H7 (cell line): Measurements from ENCODE around the gene PNO1. TPM values are rescaled to one million over a fixed set of nuclear protein-coding genes. Genes with fewer than 3 reads are reported as not detected.
A peak's percentile ranks its signal among the peaks of the same experiment; 100 is the strongest.
"Not testable (repeated sequence)": the region's sequence is repeated elsewhere in the genome, so short reads cannot be mapped to it uniquely, and the experiment has no call there.

ENCODE experiments used
- DNase-seq: peaks from one replicate; pipeline ENCODE4 v3.0.0; 2012
- H3K27me3 ChIP-seq: 2 replicates; pipeline ENCODE4 v1.6.0; 2011; ENCODE audit warnings: mild to moderate bottlenecking, low read length; ENCODE audit not compliant: control insufficient read depth, insufficient read depth
- H3K36me3 ChIP-seq: replicated peaks from 2 replicates; pipeline ENCODE4 v1.5.1; 2011; ENCODE audit warnings: low read length; ENCODE audit not compliant: control insufficient read depth, insufficient read depth
- H3K4me3 ChIP-seq: 2 replicates; pipeline ENCODE4 v1.5.1; 2011; ENCODE audit warnings: low read depth, mild to moderate bottlenecking, control low read depth, low read length, moderate library complexity; ENCODE audit not compliant: insufficient read depth
- total RNA-seq: library from RNA; depleted of rRNA; stranded (reverse); fragments of >200 nt; shearing (Covaris generic); gene quantifications from 2 replicates; pipeline ENCODE4 v1.2.3, GENCODE V29; 2014; rRNA removed

The PNO1 gene
- total RNA-seq = 24.5 and 27.6 TPM in 2 replicates

- peak; percentile 94 for DNase-seq
- Histone ChIP-seq H3K27me3 (no peaks in the 10 kb centered on the region), H3K36me3 (peaks cover 8% of the 10 kb centered on the region), H3K4me3 (peak within 1 kb of the TSS; percentile 89)
These were observed at the start of gene PNO1 for GRCh38 chr2:68157402-68158133. Gene PNO1, plus strand, starts transcription at chr2:68157888. Its CDS starts 47 bp downstream, at chr2:68157935.

- Histone ChIP-seq H3K4me3 (no peak overlapping the region), H3K27me3 (no peaks in the 10 kb centered on the region), H3K36me3 (no peaks in the 10 kb centered on the region)
- DNase-seq = no peak
These were observed 49.6 kb upstream of the PNO1 start for GRCh38 chr2:68108120-68108519.

- no peak for DNase-seq
- no peak overlapping the region for H3K4me3 ChIP-seq
- no peaks in the 10 kb centered on the region for H3K36me3 ChIP-seq
- no peaks in the 10 kb centered on the region for H3K27me3 ChIP-seq
These were observed 47.6 kb upstream of the PNO1 start for GRCh38 chr2:68110102-68110501.

- no peak for DNase-seq
- H3K4me3 ChIP-seq = no peak overlapping the region
- H3K27me3 ChIP-seq = no peaks in the 10 kb centered on the region; the same call in 1 of the 2 replicates
- H3K36me3 ChIP-seq = no peaks in the 10 kb centered on the region
These were observed 41.7 kb upstream of the PNO1 start for GRCh38 chr2:68115965-68116364.

GRCh38 chr2:68117922-68118321, 39.8 kb upstream of the PNO1 start:
- H3K36me3 ChIP-seq, DNase-seq, H3K27me3 ChIP-seq, H3K4me3 ChIP-seq: not testable (repeated sequence)

- no peak for DNase-seq
- Histone ChIP-seq H3K4me3 (no peak overlapping the region), H3K27me3 (no peaks in the 10 kb centered on the region; the same call in 1 of the 2 replicates), H3K36me3 (no peaks in the 10 kb centered on the region)
These were observed 38.9 kb upstream of the PNO1 start for GRCh38 chr2:68118816-68119215.

GRCh38 chr2:68119504-68119903, 38.2 kb upstream of the PNO1 start:
- no peaks in the 10 kb centered on the region; the same call in 1 of the 2 replicates for H3K27me3 ChIP-seq
- no peaks in the 10 kb centered on the region for H3K36me3 ChIP-seq
- no peak overlapping the region for H3K4me3 ChIP-seq
- no peak for DNase-seq

GRCh38 chr2:68121873-68122679, 35.6 kb upstream of the PNO1 start:
- no peaks in the 10 kb centered on the region for H3K36me3 ChIP-seq
- H3K4me3 ChIP-seq = no peak overlapping the region
- no peaks in the 10 kb centered on the region for H3K27me3 ChIP-seq
- DNase-seq = peak; percentile 66

GRCh38 chr2:68122680-68122964, 35.1 kb upstream of the PNO1 start:
- Histone ChIP-seq H3K27me3 (no peaks in the 10 kb centered on the region), H3K36me3 (no peaks in the 10 kb centered on the region), H3K4me3 (no peak overlapping the region)
- no peak for DNase-seq

GRCh38 chr2:68124321-68124720, 33.4 kb upstream of the PNO1 start:
- DNase-seq = no peak
- no peak overlapping the region for H3K4me3 ChIP-seq
- H3K27me3 ChIP-seq = no peaks in the 10 kb centered on the region
- H3K36me3 ChIP-seq = no peaks in the 10 kb centered on the region

- H3K36me3 ChIP-seq = no peaks in the 10 kb centered on the region
- no peaks in the 10 kb centered on the region for H3K27me3 ChIP-seq
- H3K4me3 ChIP-seq = no peak overlapping the region
- no peak for DNase-seq
These were observed 31.9 kb upstream of the PNO1 start for GRCh38 chr2:68125821-68126220.

GRCh38 chr2:68126561-68126960, 31.1 kb upstream of the PNO1 start:
- Histone ChIP-seq H3K4me3 (no peak overlapping the region), H3K27me3 (no peaks in the 10 kb centered on the region), H3K36me3 (no peaks in the 10 kb centered on the region)
- DNase-seq = no peak

GRCh38 chr2:68127358-68128242, 30.1 kb upstream of the PNO1 start:
- Histone ChIP-seq H3K27me3 (no peaks in the 10 kb centered on the region), H3K4me3 (no peak overlapping the region), H3K36me3 (no peaks in the 10 kb centered on the region)
- DNase-seq = no peak

- Histone ChIP-seq H3K27me3 (no peaks in the 10 kb centered on the region), H3K4me3 (no peak overlapping the region), H3K36me3 (no peaks in the 10 kb centered on the region)
- no peak for DNase-seq
These were observed 23.6 kb upstream of the PNO1 start for GRCh38 chr2:68134120-68134519.
